Loucy (cell line): ENCODE measurements around the gene MICAL2.

Experiments used
- CTCF ChIP-seq: fragments of 200-600 bp; sonication (generic); conservative IDR thresholded peaks from 2 replicates; pipeline ENCODE4 v1.5.1; 2014; ENCODE audit warnings: mild to moderate bottlenecking, antibody characterized with exemption, low read length
- EZH2phosphoT487 ChIP-seq: fragments of 200-600 bp; IDR thresholded peaks from 2 replicates; pipeline ENCODE4 v1.6.1; 2018; ENCODE audit warnings: antibody characterized with exemption, mild to moderate bottlenecking, moderate library complexity, borderline replicate concordance

- TF ChIP-seq CTCF (no peak), EZH2phosphoT487 (no peak)
These were observed 46.1 kb downstream of the MICAL2 start for GRCh38 chr11:12156301-12157140.
